ENCODE results near the gene ACTR3. TPM values are rescaled to one million over a fixed set of nuclear protein-coding genes. Genes with fewer than 3 reads are reported as not detected.

Gene ACTR3
- total and polyA plus RNA-seq, 3 donors from 2014 or later: 106 to 180 (median 114) TPM

DNA sequence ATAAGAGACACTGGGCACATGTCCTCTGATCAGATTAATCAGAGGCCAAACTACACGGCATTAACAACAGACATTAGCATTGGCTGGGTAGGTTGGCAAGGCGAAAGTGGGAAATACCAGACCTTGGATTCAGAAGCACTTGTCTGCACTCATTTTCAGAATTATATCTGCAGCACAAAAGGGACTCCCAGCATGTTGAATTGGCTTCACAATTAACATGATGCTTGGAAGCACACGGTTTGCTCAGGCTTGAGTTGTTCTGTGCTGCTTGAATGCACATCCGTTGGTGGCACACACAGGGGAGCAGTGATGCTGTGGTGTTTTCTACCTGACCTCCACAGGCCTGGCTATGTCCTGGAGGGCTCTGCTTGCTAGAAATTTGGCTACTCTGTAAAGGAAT lies 83.9 kb downstream of the ACTR3 start:
- intact Hi-C loops (cut with DNase I; ENCODE audit: low total_unique reads): loop anchor here (10.0 kb wide), 1 partner anchor 581 kb away; no protein-coding TSS in a partner anchor
- Histone ChIP-seq H3K27ac (no peak overlapping the region), H3K9me3 (no peaks in the 10 kb centered on the region), H3K4me3 (no peak overlapping the region), H3K27me3 (no peaks in the 10 kb centered on the region), H3K36me3 (ENCODE audit: low read depth, missing control alignments) (no peaks in the 10 kb centered on the region), H3K4me1 (peaks cover 11% of the 10 kb centered on the region)
- 65 to 78% methylated on average over 4 of the region's 4 CpGs for WGBS, 2 donors
- TF ChIP-seq POLR2A (IDR thresholded peaks at IDR 0.05): no peak
- TF ChIP-seq, protein P1, sequence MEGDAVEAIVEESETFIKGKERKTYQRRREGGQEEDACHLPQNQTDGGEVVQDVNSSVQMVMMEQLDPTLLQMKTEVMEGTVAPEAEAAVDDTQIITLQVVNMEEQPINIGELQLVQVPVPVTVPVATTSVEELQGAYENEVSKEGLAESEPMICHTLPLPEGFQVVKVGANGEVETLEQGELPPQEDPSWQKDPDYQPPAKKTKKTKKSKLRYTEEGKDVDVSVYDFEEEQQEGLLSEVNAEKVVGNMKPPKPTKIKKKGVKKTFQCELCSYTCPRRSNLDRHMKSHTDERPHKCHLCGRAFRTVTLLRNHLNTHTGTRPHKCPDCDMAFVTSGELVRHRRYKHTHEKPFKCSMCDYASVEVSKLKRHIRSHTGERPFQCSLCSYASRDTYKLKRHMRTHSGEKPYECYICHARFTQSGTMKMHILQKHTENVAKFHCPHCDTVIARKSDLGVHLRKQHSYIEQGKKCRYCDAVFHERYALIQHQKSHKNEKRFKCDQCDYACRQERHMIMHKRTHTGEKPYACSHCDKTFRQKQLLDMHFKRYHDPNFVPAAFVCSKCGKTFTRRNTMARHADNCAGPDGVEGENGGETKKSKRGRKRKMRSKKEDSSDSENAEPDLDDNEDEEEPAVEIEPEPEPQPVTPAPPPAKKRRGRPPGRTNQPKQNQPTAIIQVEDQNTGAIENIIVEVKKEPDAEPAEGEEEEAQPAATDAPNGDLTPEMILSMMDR (IDR thresholded peaks at IDR 0.05): no peak
- no peak for DNase-seq

DNA sequence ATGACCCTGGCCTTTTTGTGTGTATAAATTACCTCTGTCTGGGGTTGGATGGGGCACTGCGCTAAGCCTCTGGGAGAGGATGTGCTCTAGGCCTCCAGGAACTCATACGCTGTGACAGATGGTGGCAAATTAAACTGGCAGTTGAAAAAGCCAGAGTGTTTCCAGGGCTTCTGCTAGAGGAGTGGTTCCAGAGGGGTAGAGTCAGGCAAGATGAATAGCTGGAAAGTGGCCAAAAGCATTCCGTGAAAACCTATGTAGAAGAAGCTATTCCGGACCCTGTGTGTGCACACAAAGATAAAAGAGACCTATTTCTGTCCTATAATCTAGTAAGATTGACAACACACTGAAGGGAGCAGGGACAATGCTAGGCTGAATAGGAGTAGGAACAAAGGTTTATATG lies 84.8 kb downstream of the ACTR3 start:
- Histone ChIP-seq H3K27ac (no peak overlapping the region), H3K9me3 (no peaks in the 10 kb centered on the region), H3K27me3 (no peaks in the 10 kb centered on the region), H3K36me3 (ENCODE audit: low read depth, missing control alignments) (no peaks in the 10 kb centered on the region), H3K4me1 (peaks cover 12% of the 10 kb centered on the region), H3K4me3 (no peak overlapping the region)
- TF ChIP-seq POLR2A (IDR thresholded peaks at IDR 0.05): no peak
- TF ChIP-seq, protein P1 (IDR thresholded peaks at IDR 0.05): no peak
- WGBS, 2 donors: 58 to 60% methylated on average over 4 of the region's 4 CpGs
- intact Hi-C loops (cut with DNase I; ENCODE audit: low total_unique reads): loop anchor here (10.0 kb wide), 1 partner anchor 580 kb away; no protein-coding TSS in a partner anchor
- no peak for DNase-seq

DNA sequence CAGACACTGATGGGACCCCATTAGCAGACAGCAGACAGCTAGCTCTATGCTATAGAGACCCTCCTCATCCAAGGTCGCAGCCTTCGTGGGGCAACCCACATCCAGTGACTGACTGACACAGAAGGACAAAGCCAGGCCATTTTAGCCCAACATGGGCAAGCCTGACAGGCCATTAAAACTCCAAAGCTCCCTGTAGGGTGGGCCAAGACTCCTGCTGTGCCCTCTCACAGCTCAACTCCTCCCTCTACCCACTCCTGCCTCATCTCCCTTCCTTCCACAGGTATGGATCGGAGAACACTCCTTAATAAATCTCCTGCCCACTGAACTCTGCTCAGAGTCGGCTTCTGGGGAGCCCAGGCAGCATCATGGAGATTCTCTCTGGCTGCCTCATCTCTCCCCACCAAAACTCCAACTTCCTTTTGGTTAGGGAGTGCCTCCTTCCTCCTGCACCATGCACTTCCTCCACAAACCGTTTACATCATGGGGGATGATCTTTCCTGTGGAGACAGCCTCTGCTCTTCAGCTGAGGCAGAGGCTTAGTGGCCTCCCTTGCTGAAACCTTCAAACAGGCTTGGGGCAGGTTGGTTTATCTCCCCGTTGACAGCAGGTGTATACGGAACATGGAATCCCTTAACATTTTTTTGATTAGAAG lies 86.5 kb downstream of the ACTR3 start:
- 76 to 87% methylated on average over 7 of the region's 7 CpGs for WGBS, 2 donors
- H3K4me3 ChIP-seq: no peak overlapping the region
- intact Hi-C loops (cut with DNase I; ENCODE audit: low total_unique reads): loop anchor here (10.0 kb wide), 1 partner anchor 578 kb away; no protein-coding TSS in a partner anchor
- no peak overlapping the region for H3K27ac ChIP-seq
- peaks cover 12% of the 10 kb centered on the region for H3K4me1 ChIP-seq
- H3K36me3 ChIP-seq (ENCODE audit: low read depth, missing control alignments): no peaks in the 10 kb centered on the region
- TF ChIP-seq POLR2A (IDR thresholded peaks at IDR 0.05): no peak
- TF ChIP-seq, protein P1 (IDR thresholded peaks at IDR 0.05): no peak
- DNase-seq: no peak
- H3K27me3 ChIP-seq: no peaks in the 10 kb centered on the region
- no peaks in the 10 kb centered on the region for H3K9me3 ChIP-seq

DNA sequence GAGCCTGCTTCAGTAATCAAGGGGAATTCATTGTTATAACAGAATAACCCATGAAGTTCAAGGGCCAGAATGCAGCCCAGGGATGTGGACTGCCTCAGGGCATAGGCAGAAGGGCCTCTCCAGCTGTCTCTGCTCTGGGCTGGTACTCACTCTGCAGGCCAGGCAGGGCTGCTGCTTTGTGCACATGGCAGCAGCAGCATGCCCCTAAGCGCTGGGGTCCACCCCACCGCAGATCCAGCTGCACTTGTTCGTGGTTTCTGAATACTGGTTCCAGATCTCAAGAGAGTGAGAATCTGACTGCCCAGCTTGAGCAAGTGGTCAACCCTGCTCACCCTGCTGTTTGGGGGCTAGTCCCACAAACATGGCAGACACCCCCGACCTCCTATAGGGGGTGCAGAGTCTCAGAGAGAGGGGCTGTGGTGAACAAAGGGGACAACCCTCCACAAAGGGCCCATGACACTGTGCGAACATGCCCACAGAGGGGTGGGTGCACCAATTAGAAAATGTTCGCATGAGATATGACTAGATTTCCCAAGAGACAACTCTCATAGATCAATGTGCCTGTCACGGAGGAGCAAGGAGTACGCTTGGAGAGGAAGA lies 87.3 kb downstream of the ACTR3 start:
- intact Hi-C loops (cut with DNase I; ENCODE audit: low total_unique reads): loop anchor here (10.0 kb wide), 1 partner anchor 578 kb away; no protein-coding TSS in a partner anchor
- Histone ChIP-seq H3K27me3 (no peaks in the 10 kb centered on the region), H3K27ac (no peak overlapping the region), H3K36me3 (ENCODE audit: low read depth, missing control alignments) (no peaks in the 10 kb centered on the region), H3K4me1 (peaks cover 12% of the 10 kb centered on the region), H3K9me3 (no peaks in the 10 kb centered on the region), H3K4me3 (no peak overlapping the region)
- no peak for DNase-seq
- 58 to 77% methylated on average over 4 to 8 of the region's 8 CpGs for WGBS, 2 donors
- TF ChIP-seq POLR2A (IDR thresholded peaks at IDR 0.05): no peak
- TF ChIP-seq, protein P1 (IDR thresholded peaks at IDR 0.05): no peak

All from testis (tissue), 3 donors.